ENCODE results near the gene VDR. TPM values are rescaled to one million over a fixed set of nuclear protein-coding genes. Genes with fewer than 3 reads are reported as not detected.

Gene VDR
- total and polyA plus RNA-seq, 2 donors (not counting 1 experiment from before 2014, with no cell fraction given) = 16.2 to 24.4 TPM

GRCh38 chr12:47901718-47902093 is 3.1 kb downstream of the VDR start:
- no peak overlapping the region for H3K27ac ChIP-seq (ENCODE audit: insufficient read depth, low read length)
- peaks cover 3% of the 10 kb centered on the region for H3K36me3 ChIP-seq (ENCODE audit: control insufficient read depth, insufficient read depth, low read length)
- H3K9me3 ChIP-seq (ENCODE audit: control insufficient read depth, insufficient read depth, low read depth, low read length) = no peaks in the 10 kb centered on the region
- no peak overlapping the region for H3K4me2 ChIP-seq (ENCODE audit: extremely low read depth, insufficient read depth, low read length)
- H4K20me1 ChIP-seq (ENCODE audit: control insufficient read depth, extremely low read depth, insufficient read depth, low read length) = no peaks in the 10 kb centered on the region
- H3K79me2 ChIP-seq (ENCODE audit: control insufficient read depth, insufficient read depth, low read length) = peaks cover 16% of the 10 kb centered on the region
- no peak for TF ChIP-seq EZH2 (IDR thresholded peaks at IDR 0.05; ENCODE audit: low read length, missing control alignments)
- TF ChIP-seq CTCF (conservative IDR thresholded peaks at IDR 0.05 in 1 of 2, IDR thresholded peaks at IDR 0.05 in 1 of 2; ENCODE audit: low read depth in 1 of 2, low read length in 2 of 2) = no peak
- peaks cover 19% of the 10 kb centered on the region for H3K4me1 ChIP-seq (ENCODE audit: control insufficient read depth, extremely low read depth, insufficient read depth, low read length)
- no peak for DNase-seq (ENCODE audit: low read depth in 2 of 2)
- H2AFZ ChIP-seq (ENCODE audit: low read length) = no peak overlapping the region
- H3K27me3 ChIP-seq (ENCODE audit: control insufficient read depth, insufficient read depth, low read length) = peaks cover 14% of the 10 kb centered on the region
- no peak overlapping the region for H3K4me3 ChIP-seq (replicated peaks in 1 of 4; ENCODE audit: control extremely low read depth in 1 of 4, insufficient read depth in 1 of 4, low read depth in 3 of 4, low read length in 4 of 4)
- no peak overlapping the region for H3K9ac ChIP-seq (ENCODE audit: insufficient read depth, low read length)

- H3K79me2 ChIP-seq (ENCODE audit: control insufficient read depth, insufficient read depth, low read length) = peaks cover 16% of the 10 kb centered on the region
- no peaks in the 10 kb centered on the region for H3K9me3 ChIP-seq (ENCODE audit: control insufficient read depth, insufficient read depth, low read depth, low read length)
- H3K4me2 ChIP-seq (ENCODE audit: extremely low read depth, insufficient read depth, low read length) = no peak overlapping the region
- TF ChIP-seq CTCF (conservative IDR thresholded peaks at IDR 0.05 in 1 of 2, IDR thresholded peaks at IDR 0.05 in 1 of 2; ENCODE audit: low read depth in 1 of 2, low read length in 2 of 2) (no peak), EZH2 (IDR thresholded peaks at IDR 0.05; ENCODE audit: low read length, missing control alignments) (no peak)
- no peak for DNase-seq (ENCODE audit: low read depth in 2 of 2)
- no peak overlapping the region for H3K4me3 ChIP-seq (replicated peaks in 1 of 4; ENCODE audit: control extremely low read depth in 1 of 4, insufficient read depth in 1 of 4, low read depth in 3 of 4, low read length in 4 of 4)
- H3K27ac ChIP-seq (ENCODE audit: insufficient read depth, low read length) = no peak overlapping the region
- H3K4me1 ChIP-seq (ENCODE audit: control insufficient read depth, extremely low read depth, insufficient read depth, low read length) = peaks cover 19% of the 10 kb centered on the region
- no peaks in the 10 kb centered on the region for H4K20me1 ChIP-seq (ENCODE audit: control insufficient read depth, extremely low read depth, insufficient read depth, low read length)
- H3K36me3 ChIP-seq (ENCODE audit: control insufficient read depth, insufficient read depth, low read length) = peaks cover 3% of the 10 kb centered on the region
- H2AFZ ChIP-seq (ENCODE audit: low read length) = no peak overlapping the region
- H3K27me3 ChIP-seq (ENCODE audit: control insufficient read depth, insufficient read depth, low read length) = peaks cover 9% of the 10 kb centered on the region
- H3K9ac ChIP-seq (ENCODE audit: insufficient read depth, low read length) = no peak overlapping the region
Measured at GRCh38 chr12:47901063-47901717, 3.6 kb downstream of the VDR start.

- Histone ChIP-seq H3K4me2 (ENCODE audit: extremely low read depth, insufficient read depth, low read length) (no peak overlapping the region), H3K27ac (ENCODE audit: insufficient read depth, low read length) (no peak overlapping the region), H3K27me3 (ENCODE audit: control insufficient read depth, insufficient read depth, low read length) (peaks cover 3% of the 10 kb centered on the region), H3K36me3 (ENCODE audit: control insufficient read depth, insufficient read depth, low read length) (peaks cover 3% of the 10 kb centered on the region), H2AFZ (ENCODE audit: low read length) (no peak overlapping the region), H4K20me1 (ENCODE audit: control insufficient read depth, extremely low read depth, insufficient read depth, low read length) (no peaks in the 10 kb centered on the region), H3K4me3 (replicated peaks in 1 of 4; ENCODE audit: control extremely low read depth in 1 of 4, insufficient read depth in 1 of 4, low read depth in 3 of 4, low read length in 4 of 4) (no peak overlapping the region), H3K9me3 (ENCODE audit: control insufficient read depth, insufficient read depth, low read depth, low read length) (no peaks in the 10 kb centered on the region), H3K9ac (ENCODE audit: insufficient read depth, low read length) (no peak overlapping the region), H3K4me1 (ENCODE audit: control insufficient read depth, extremely low read depth, insufficient read depth, low read length) (peaks cover 19% of the 10 kb centered on the region), H3K79me2 (ENCODE audit: control insufficient read depth, insufficient read depth, low read length) (peaks cover 16% of the 10 kb centered on the region)
- peak in 1 of 2 donors; percentile 12 for DNase-seq (ENCODE audit: low read depth in 2 of 2)
- TF ChIP-seq EZH2 (IDR thresholded peaks at IDR 0.05; ENCODE audit: low read length, missing control alignments) (no peak), CTCF (conservative IDR thresholded peaks at IDR 0.05 in 1 of 2, IDR thresholded peaks at IDR 0.05 in 1 of 2; ENCODE audit: low read depth in 1 of 2, low read length in 2 of 2) (no peak)
Measured at GRCh38 chr12:47900131-47901062, 4.4 kb downstream of the VDR start.
